T47D (cell line): ENCODE results near the gene FZD7.

Experiments
- DNase-seq, 2 experiments: peaks; one replicate each; pipeline versions ENCODE4 v3.0.0 to v3.0.0-alpha.2; 2011 to 2012; ENCODE audit warnings: low read depth in 1 of 2, low spot score in 1 of 2
- JUND ChIP-seq: IDR thresholded peaks from 2 replicates; pipeline ENCODE4 v1.6.1; 2012; ENCODE audit warnings: low read depth
- in situ Hi-C: cut with HindIII; loops from 2 replicates; pipeline ENCODE4 v1.10.0; 2016; ENCODE audit warnings: low sequenced_read_pairs, low pct_unique_long_range_greater_than_20kb

Gene FZD7

DNA sequence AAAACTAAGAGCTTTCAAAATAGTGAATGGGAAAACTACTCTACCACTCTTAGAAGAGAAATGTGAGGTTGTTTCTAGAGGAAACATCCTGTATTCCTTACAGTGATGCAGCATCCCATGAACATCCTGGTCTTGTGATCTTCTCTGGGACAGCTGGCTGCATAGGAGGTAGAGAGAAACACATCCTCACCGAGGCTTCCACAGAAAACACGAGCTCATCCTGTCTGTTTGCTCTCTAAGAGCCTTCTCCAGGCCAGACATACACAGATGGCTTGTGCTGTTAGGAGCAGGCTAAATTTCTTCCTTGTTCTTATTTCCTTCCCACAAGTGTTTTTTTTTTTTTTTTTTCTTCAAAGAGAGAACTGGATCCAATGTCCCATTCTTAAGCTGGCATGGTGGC is 14.7 kb upstream of the FZD7 start:
- no peak for DNase-seq
- no peak for TF ChIP-seq JUND
- in situ Hi-C loops, result no loop called here

DNA sequence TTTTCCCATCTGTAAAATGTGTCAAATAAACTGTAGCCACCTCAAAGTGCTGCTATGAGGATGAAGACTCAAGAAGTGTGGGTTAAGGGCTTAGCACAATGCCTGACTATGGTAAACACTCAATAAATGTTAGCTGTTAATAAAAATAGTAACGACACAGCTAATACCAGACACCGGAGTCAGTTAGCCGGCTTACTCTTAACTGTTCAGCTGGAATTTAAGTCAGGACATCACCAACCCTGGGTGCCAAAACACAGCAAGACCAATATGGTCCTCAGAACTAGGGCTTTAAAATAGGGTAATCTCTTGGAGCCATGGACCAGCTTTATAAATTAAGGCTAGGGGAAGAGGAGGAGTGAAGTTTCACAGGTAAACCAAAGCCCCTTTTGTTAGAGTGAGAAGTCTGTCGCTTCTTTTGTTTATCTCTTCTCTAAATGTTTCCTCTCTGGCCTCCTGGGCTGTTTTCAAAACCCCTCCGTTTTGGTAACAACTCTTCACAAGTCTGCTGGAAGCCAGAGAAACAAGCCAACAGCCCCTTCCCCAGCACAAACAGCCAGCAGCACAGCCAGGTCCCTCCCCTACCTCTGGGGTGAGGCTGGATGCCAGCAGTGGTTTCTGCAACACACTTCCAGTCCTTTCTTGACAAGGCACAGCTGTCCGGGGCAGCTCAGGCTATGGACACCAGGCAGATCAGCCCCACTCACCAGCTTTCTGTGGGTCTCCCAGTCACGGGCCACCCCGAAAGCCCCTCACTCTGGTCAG is 13.8 kb upstream of the FZD7 start:
- no peak for DNase-seq
- in situ Hi-C loops, result no loop called here
- no peak for TF ChIP-seq JUND

DNA sequence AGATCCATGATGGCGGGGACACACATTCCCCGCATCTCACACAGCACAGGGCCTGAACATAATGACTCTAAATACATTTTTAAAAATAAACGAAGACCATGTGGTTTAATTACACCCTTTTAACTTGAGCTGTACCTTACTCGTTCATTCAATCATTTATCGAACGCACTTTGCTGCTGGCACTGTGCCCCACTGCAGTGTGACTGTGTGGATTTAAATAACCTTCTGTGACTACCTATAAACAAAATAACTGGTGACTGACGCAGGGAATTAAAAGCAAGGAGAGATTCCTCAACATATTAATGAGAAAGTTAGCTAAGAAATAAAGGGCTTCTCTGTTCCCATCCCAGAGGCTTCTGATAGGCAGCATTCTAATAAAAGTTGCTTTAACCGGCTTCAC is 10.9 kb upstream of the FZD7 start:
- in situ Hi-C loops, result no loop called here
- no peak for TF ChIP-seq JUND
- no peak for DNase-seq

DNA sequence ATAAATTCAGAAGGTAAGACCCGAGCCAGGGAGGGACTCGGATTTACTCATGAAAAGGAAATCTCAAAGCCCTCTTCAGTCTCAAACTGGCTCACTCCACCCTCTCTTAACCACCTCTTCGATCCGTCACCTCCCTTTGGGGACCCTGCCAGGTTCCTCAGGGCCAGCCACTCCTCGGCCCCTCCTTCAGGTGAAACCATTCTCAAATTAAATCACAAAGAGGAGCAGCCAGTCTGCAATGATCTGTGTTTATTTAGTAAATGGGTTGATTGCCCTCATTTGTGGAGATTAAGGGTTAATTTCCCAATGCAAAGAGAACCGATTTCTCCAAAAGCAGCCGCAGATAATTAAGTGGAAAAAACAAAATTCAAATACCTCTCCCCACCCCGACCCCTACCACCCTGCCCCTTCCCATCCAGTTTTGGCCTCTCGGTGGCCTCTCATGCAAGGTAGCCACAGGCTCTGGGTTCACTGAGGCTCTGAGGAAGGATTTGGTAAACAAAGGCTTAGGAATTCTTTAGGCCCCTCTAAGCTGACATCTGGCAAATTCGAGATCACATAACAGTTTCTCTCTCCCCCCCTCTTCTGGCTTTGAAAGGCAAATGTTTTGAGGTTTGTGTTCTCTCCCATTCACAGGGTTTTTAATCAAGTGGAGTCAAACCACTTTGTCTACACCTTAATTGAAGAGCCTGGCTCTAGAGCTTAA is 10.3 kb upstream of the FZD7 start:
- DNase-seq, result no peak
- in situ Hi-C loops, result no loop called here
- no peak for TF ChIP-seq JUND

DNA sequence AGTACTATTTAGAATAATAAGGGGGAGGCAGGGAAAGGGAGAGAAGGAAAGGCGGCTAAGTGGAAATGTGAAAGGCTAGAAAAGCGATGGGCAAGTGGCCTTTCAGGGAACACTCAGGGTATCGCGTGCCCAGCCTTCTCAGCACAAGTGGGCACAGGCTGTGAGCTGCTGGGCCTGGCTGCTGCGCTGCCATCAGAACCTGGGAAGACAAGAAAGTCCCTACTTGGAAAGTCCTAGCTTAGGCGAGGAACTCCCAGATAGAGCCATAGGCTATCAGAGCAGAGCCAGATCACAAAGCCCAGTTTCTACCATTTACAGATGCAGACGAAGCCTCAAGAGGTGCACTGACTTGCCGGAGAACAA is 9.8 kb upstream of the FZD7 start:
- no peak for DNase-seq
- in situ Hi-C loops, result no loop called here
- no peak for TF ChIP-seq JUND

DNA sequence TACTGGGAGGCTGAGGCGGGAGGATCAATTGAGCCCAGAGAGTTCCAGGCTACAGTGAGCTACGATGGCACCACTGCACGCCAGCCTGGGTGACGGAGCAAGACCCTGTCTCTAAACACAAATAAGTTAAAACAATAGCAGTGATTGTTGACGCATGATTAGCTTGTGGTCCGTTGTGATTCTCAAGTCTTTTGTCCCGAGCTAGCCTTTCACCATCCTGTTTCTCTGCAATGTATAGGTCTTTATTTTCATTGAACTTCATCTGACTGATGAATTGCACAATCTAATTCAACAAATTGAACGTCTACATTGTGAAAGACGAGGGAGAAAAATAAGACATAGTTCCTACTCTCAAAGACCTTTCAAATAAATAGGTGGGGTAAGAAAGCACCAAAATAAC is 8.8 kb upstream of the FZD7 start:
- in situ Hi-C loops, result no loop called here
- DNase-seq, result no peak
- no peak for TF ChIP-seq JUND

DNA sequence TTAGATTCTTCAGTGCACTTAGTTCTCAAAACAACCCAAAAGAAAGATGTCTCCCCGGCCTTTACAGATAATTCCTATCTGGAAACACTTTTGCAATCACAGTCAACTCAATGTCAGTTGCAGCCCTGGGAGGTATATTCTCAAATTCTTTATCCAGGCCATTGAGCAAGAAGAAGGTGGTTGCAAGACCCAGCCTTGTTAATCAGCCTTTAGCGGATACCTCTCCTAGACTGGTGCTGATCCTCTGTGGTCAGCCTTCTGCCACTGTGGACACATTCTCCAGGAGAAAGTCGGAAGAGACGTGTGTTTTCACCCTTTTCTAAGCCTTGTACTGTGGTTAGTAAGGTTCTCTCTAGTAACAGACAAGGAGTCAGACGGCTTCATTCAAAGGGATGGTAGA is 7.8 kb upstream of the FZD7 start:
- no peak for TF ChIP-seq JUND
- in situ Hi-C loops, result no loop called here
- no peak for DNase-seq

DNA sequence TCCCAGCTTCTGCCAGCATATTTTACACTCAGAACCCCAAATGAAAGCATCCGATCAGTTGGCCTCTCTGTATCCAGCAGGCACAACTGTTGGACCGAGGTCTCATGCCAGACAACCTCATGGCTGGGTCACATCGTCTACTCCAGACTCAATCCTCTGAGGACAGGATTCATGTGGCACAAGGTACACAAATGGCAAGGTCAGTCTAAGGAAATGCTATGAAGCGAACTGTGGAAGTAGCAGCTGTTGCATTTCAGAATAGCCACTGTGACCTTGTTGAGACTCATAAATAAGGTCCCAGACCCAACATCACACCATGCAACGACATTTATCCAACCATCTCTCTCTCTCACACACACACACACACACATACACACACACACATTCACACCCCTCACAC is 7.1 kb upstream of the FZD7 start:
- DNase-seq, result no peak
- no peak for TF ChIP-seq JUND
- in situ Hi-C loops, result no loop called here

DNA sequence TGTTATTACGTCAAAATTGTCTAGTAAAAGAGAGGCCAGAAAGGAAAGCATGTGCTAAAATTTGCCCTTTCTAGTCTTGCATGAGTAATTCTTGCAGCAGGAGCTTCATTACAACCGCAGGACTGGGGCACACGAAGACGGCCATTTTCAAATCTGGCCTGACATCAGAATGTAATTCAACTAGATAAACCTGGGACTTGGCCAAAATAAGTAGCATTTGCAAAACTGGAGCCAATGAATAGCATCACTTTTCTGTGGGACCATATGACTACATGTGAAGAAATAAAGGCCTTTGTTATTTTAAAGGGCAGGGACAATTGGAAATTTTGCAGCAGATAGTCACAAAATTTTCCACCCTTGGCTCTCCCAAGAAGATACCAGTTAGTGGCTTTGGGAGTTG is 3.0 kb upstream of the FZD7 start:
- DNase-seq, result no peak
- in situ Hi-C loops, result no loop called here

DNA sequence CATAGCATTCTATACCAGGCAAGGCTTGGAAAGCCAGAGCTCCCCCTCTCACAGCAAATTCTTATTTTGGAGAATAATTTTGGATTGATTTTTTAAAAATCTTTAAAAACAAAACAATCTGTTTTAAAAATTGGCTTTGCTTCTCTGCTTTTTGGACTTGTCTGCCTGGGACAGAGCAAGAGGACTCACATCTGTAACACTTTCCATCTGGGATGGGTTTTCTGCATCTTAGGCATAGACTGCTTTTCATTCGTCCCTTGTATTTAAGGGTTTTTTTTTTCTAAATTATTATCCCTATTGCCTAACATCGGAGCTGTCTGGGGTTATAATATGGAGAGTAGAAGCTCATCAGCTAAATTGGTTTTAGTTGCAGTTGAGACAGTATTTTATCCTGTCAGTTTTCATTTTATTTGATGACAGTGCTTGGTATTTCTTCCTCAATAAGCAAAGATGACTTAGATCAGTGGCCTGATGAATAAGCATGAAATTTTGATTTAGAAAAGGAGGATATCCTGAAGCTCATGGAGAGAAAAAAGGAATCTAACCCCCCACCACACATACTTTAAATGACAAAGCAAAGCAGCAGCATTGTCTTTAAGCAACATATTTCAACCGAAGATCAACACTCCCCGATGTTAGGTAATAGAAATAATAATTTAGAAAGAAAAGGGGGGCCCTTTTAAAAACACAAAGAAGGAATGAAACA is 2.3 kb upstream of the FZD7 start:
- no peak for DNase-seq
- no peak for TF ChIP-seq JUND
- in situ Hi-C loops, result no loop called here

More for the DNA sequence above, 3.0 kb upstream of the FZD7 start:
- no peak for TF ChIP-seq JUND

DNA sequence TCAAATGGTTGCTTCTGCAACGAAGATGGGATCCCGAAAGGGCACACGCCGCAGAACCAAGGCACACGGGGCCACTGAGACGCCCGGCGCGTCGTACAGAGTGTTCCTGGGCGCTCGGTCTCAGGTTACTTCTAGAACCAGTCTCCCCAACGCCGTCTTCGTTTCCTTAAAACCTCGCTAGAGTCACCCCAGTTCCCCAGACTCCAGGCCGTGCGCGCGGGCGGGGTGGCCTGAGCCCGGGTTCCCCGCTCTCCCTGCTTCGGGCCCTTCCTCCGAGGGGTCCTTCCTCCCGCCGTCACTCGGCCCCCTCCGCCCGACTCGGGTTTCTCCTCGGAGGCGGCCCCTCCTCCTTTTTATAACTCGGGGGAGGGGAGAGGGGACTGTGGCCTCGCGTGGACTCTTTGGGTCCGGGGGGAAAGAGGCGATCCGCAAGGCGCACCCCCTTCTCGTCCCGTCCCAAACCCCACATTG is 774 bp upstream of the FZD7 start:
- DNase-seq, result peak; percentile 16 to 68
- no peak for TF ChIP-seq JUND
- in situ Hi-C loops, result no loop called here

DNA sequence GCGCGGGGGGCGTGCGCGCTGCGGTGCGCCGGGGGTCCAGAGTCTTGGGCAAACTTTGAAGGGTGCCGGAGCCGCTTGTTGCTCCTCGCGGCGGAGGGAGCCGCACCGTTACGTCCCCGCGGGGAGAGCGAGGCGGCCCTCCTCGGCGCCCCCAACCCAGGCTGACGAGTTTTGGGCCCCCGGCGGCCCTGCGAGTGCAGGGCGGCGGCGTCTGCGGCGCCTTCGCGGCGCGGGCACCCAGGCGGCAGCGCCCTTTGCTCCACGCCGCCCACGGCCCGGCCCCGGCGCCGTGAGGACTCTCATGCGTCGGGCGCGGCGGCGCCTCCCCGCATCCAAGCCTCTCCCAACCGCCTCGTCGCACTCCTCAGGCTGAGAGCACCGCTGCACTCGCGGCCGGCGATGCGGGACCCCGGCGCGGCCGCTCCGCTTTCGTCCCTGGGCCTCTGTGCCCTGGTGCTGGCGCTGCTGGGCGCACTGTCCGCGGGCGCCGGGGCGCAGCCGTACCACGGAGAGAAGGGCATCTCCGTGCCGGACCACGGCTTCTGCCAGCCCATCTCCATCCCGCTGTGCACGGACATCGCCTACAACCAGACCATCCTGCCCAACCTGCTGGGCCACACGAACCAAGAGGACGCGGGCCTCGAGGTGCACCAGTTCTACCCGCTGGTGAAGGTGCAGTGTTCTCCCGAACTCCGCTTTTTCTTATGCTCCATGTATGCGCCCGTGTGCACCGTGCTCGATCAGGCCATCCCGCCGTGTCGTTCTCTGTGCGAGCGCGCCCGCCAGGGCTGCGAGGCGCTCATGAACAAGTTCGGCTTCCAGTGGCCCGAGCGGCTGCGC is 814 bp downstream of the FZD7 start:
- peak; percentile 19 to 69 for DNase-seq
- TF ChIP-seq JUND, result no peak
- in situ Hi-C loops, result no loop called here
